CD4-positive, alpha-beta T cell treated with Interleukin-6 at 100 ng/mL for 8 hours (primary cell): ENCODE measurements around the gene PCDHA5.

Experiments
- DNase-seq: peaks from one replicate; pipeline ENCODE4 v3.0.0-alpha.2; 2020; ENCODE audit warnings: mixed read lengths, low spot score

The PCDHA5 gene

DNA sequence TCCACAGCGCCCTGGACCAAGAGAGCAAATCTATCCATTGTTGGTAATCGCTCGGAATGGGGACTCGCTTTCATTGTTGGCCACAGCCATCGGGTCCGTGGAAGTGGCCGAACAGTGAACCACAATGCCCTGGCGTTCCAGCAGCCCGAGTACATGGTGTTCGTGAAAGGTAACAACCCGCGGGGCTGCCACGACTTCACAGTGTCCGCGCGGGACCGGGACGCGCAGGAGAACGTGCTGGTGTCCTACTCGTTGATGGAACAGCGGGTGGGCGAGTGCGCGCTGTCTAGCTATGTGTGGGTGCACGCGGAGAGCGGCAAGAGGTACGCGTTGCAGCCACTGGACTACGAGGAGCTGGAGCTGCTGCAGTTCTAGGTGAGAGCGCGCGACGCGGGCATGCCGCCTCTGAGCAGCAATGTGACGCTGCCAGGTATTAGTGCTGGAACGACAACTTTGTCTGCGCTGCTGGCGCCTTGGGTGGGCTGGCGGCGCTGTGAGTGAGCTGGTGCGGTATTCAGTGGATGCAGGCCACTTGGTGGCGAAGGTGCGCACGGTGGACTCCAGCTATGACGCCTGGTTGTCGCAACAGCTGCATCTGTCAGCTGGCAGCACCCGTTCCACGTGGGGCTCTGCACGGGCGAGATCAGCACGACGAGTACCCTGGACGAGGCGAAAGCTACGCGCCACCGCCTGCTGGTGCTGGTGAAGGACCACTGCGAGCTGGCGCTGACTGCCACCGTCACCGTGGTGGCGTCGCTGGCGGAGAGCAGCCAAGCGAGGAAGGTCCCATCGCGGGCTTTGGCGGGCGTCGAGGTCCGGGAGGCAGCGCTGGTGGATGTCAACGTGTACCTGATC lies 41.3 kb downstream of the PCDHA5 start:
- DNase-seq: no peak

DNA sequence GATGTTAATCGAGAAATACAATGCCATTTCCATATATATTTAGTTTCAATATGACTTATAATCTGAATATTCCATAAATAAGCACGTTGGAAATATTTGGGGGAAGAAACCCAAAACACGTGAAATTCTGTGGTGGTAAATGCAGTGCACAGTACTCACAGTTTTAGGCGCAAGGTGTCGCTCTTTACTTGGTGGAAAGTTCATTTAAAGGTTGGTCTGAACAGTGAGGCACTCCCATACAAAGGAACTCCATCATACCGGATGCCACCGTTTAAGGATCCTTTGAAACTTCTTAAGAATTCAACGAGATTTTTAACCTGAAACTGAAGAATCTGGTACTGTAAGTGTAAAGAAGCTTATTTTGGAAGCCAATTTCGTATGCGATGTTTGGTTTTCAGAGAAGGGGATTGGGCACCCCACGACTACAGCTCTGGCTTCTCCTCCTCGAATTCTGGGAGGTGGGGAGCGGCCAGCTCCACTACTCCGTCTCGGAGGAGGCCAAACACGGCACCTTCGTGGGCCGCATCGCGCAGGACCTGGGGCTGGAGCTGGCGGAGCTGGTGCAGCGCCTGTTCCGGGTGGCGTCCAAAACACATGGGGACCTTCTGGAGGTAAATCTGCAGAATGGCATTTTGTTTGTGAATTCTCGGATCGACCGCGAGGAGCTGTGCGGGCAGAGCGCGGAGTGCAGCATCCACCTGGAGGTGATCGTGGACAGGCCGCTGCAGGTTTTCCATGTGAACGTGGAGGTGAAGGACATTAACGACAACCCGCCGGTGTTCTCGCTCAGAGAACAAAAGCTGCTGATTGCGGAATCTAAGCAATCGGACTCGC lies 47.5 kb downstream of the PCDHA5 start, which contains the start of gene PCDHA11:
Gene PCDHA11 (plus strand): TSS at position 237 of the 834 bp plus-strand sequence. CDS start 147 bp downstream, at position 384.
- DNase-seq: no peak

DNA sequence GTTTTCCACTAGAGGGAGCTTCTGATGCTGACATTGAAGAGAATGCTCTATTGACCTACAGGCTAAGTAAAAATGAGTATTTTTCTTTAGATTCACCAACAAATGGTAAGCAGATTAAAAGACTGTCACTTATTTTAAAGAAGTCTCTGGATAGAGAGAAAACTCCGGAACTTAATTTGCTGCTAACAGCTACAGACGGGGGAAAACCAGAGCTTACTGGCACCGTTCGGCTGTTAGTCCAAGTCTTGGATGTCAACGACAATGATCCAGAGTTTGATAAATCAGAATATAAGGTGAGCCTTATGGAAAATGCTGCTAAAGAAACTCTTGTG lies 48.1 kb downstream of the PCDHA5 start:
- no peak for DNase-seq

DNA sequence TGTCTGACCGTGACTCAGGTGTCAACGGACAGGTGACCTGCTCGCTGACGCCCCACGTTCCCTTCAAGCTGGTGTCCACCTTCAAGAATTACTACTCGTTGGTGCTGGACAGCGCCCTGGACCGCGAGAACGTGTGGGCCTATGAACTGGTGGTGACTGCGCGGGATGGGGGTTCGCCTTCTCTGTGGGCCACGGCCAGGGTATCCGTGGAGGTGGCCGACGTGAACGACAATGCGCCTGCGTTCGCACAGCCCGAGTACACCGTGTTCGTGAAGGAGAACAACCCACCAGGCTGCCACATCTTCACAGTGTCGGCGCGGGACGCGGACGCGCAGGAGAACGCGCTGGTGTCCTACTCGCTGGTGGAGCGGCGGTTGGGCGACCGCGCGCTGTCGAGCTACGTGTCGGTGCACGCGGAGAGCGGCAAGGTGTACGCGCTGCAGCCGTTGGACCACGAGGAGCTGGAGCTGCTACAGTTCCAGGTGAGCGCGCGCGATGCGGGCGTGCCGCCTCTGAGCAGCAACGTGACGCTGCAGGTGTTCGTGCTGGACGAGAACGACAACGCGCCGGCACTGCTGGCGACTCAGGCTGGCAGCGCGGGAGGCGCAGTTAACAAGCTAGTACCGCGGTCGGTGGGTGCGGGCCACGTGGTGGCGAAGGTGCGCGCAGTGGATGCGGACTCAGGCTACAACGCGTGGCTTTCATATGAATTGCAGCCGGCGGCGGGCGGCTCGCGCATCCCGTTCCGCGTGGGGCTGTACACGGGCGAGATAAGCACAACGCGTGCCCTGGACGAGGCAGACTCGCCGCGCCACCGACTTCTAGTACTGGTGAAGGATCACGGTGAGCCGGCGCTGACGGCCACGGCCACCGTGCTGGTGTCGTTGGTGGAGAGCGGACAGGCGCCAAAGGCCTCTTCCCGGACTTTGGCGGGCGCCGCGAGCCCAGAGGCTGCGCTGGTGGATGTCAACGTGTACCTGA lies 49.1 kb downstream of the PCDHA5 start:
- no peak for DNase-seq
